CD4-positive, alpha-beta memory T cell (primary cell): ENCODE results near the gene ZDHHC20. TPM values are rescaled to one million over a fixed set of nuclear protein-coding genes. Genes with fewer than 3 reads are reported as not detected.

Source experiments
- CTCF ChIA-PET: fragments of 350-600 bp; sonication (Branson Sonifier 250); formaldehyde crosslinking; loops from one replicate; lab custom pipeline; 2021; ENCODE audit warnings: inconsistent platforms; ENCODE audit not compliant: partially characterized antibody; lab: Charles Lee
- POLR2A ChIA-PET: fragments of 350-600 bp; sonication (Branson Sonifier 250); formaldehyde crosslinking; loops from one replicate; lab custom pipeline; 2021; ENCODE audit not compliant: partially characterized antibody; lab: Charles Lee
- DNase-seq, 5 donors: peaks; one replicate each; pipeline versions ENCODE4 v3.0.0 to v3.0.0-alpha.2; 2020 to 2022; ENCODE audit warnings: mixed read lengths in 1 of 5
- H3K27ac ChIP-seq: one replicate; pipeline ENCODE4 v1.7.0; 2013; ENCODE audit warnings: low read depth, low read length
- H3K27me3 ChIP-seq: 2 replicates; pipeline ENCODE4 v1.7.0; 2013; ENCODE audit warnings: mild to moderate bottlenecking, low read length, moderate library complexity; ENCODE audit not compliant: insufficient read depth
- H3K36me3 ChIP-seq: 2 replicates; pipeline ENCODE4 v1.7.0; 2013; ENCODE audit warnings: mild to moderate bottlenecking, low read length, moderate library complexity; ENCODE audit not compliant: insufficient read depth
- H3K4me1 ChIP-seq: 2 replicates; pipeline ENCODE4 v1.7.0; 2013; ENCODE audit warnings: mild to moderate bottlenecking, low read length, moderate library complexity; ENCODE audit not compliant: insufficient read depth
- H3K4me3 ChIP-seq, 2 donors: one replicate each; pipeline ENCODE4 v1.7.0; 2013; ENCODE audit warnings: low read length in 2 of 2, mild to moderate bottlenecking in 1 of 2
- H3K9me3 ChIP-seq, 2 donors: one replicate each; pipeline ENCODE4 v1.7.0; 2013; ENCODE audit warnings: low read length in 2 of 2, control low read depth in 1 of 2; ENCODE audit not compliant: control insufficient read depth in 1 of 2
- H3K27ac Mint-ChIP-seq, 7 donors: one replicate each; pipeline ENCODE4 v1.8.0; 2020 to 2021; ENCODE audit warnings: mixed read lengths in 7 of 7, mild to moderate bottlenecking in 6 of 7, inconsistent platforms in 3 of 7, moderate library complexity in 3 of 7
- H3K27me3 Mint-ChIP-seq, 2 donors: one replicate each; pipeline ENCODE4 v1.8.0; 2020 to 2021; ENCODE audit warnings: mixed read lengths in 2 of 2
- H3K36me3 Mint-ChIP-seq, 2 donors: one replicate each; pipeline ENCODE4 v1.8.0; 2020 to 2021; ENCODE audit warnings: mixed read lengths in 2 of 2, inconsistent platforms in 1 of 2, mild to moderate bottlenecking in 1 of 2
- H3K4me1 Mint-ChIP-seq, 4 donors: one replicate each; pipeline ENCODE4 v1.8.0; 2020 to 2021; ENCODE audit warnings: mixed read lengths in 4 of 4, mild to moderate bottlenecking in 1 of 4
- H3K4me3 Mint-ChIP-seq, 8 donors: one replicate each; pipeline ENCODE4 v1.8.0; 2020 to 2021; ENCODE audit warnings: mixed read lengths in 8 of 8, mild to moderate bottlenecking in 7 of 8, moderate library complexity in 6 of 8, inconsistent platforms in 3 of 8
- H3K9me3 Mint-ChIP-seq, 8 donors: one replicate each; pipeline ENCODE4 v1.8.0; 2020 to 2021; ENCODE audit warnings: mixed read lengths in 8 of 8, mild to moderate bottlenecking in 5 of 8, inconsistent platforms in 3 of 8, moderate library complexity in 1 of 8
- intact Hi-C: fragments of 100-400 bp; cut with micrococcal nuclease; formaldehyde crosslinking; loops from one replicate; pipeline ENCODE4 v1.15.1; 2023
- polyA plus RNA-seq, 2 donors: library from polyadenylated mRNA; unstranded; fragments of 300-500 nt; fragmentation: Illumina TruSeq; gene quantifications; one replicate each; pipeline ENCODE4 v1.2.3, GENCODE V29; 2021
- total RNA-seq, 2 experiments: library from RNA; stranded (reverse); gene quantifications; one replicate each; pipeline ENCODE4 v1.2.3, GENCODE V29; 2021

ZDHHC20 gene
- total and polyA plus RNA-seq, 4 experiments from 2014 or later, result 29.4 to 72.3 (median 51.8) TPM

DNA sequence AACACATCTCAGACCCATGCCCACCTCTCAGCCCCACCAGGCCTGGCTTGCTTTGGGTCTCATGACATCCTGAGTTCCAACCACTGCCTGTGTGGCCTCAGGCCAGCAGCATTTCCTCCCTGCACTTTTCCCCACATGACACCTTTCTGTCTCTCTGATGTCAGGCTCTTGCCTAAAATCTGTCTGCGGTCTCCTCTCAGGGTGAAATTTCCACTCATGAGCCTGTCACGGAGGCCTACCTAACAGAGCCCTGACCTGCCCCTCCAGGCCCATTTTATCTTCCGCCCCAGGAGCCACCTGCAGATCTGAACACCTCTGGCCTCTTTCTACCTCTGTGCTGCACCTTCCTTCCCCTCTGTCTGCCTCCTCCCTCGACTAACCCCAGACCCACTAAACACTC lies 93.5 kb downstream of the ZDHHC20 start:
- Histone ChIP-seq H3K4me3 (no peak overlapping the region), H3K27me3 (no peaks in the 10 kb centered on the region), H3K27ac (no peak overlapping the region), H3K36me3 (no peaks in the 10 kb centered on the region), H3K4me1 (peaks cover 7% of the 10 kb centered on the region), H3K9me3 (no peaks in the 10 kb centered on the region)
- intact Hi-C loops, result no loop called here
- Mint-ChIP-seq H3K4me3 (peak overlapping the region in 2 of 8 donors; percentile 28 to 45), H3K36me3 (no peaks in the 10 kb centered on the region), H3K9me3 (peaks cover 0 to 4% (median 0%) of the 10 kb centered on the region in 8 donors), H3K4me1 (peaks cover 7 to 13% (median 10%) of the 10 kb centered on the region in 4 donors), H3K27me3 (no peaks in the 10 kb centered on the region), H3K27ac (peak overlapping the region in 6 of 7 donors; percentile 13 to 92 (median 32))
- CTCF ChIA-PET, result no interaction called here
- POLR2A ChIA-PET, result no interaction called here
- peak in 3 of 5 donors; percentile 4 to 24 (median 6) for DNase-seq

DNA sequence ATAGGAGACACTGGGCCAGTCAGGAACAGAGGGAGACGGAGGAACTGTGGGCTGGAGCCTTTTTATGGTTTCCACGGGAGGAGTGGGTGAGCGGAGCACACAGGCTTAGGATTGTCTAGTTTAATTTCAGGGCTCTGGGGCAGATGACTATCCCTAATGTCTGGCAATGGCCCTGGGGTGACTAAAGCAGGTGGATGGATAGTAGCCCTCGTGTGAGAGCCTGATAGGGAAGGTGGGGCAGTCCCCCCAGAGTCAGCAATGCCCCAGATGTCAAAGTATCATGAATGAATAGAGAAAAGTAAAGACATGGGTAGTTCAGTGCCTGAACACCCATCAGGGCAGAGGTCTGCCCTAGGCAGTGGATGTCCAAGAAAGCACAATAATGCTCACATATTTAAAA lies 94.2 kb downstream of the ZDHHC20 start:
- ChIA-PET POLR2A (no interaction called here), CTCF (no interaction called here)
- no peaks in the 10 kb centered on the region for H3K27me3 ChIP-seq
- no peak overlapping the region for H3K27ac ChIP-seq
- no peak overlapping the region for H3K4me3 ChIP-seq
- no peaks in the 10 kb centered on the region for H3K9me3 ChIP-seq
- Mint-ChIP-seq H3K27me3 (no peaks in the 10 kb centered on the region), H3K27ac (no peak overlapping the region), H3K36me3 (no peaks in the 10 kb centered on the region), H3K9me3 (peaks cover 0 to 4% (median 0%) of the 10 kb centered on the region in 8 donors), H3K4me1 (peaks cover 7 to 13% (median 10%) of the 10 kb centered on the region in 4 donors), H3K4me3 (no peak overlapping the region)
- H3K36me3 ChIP-seq, result no peaks in the 10 kb centered on the region
- peaks cover 7% of the 10 kb centered on the region for H3K4me1 ChIP-seq
- no peak for DNase-seq
- intact Hi-C loops, result no loop called here

DNA sequence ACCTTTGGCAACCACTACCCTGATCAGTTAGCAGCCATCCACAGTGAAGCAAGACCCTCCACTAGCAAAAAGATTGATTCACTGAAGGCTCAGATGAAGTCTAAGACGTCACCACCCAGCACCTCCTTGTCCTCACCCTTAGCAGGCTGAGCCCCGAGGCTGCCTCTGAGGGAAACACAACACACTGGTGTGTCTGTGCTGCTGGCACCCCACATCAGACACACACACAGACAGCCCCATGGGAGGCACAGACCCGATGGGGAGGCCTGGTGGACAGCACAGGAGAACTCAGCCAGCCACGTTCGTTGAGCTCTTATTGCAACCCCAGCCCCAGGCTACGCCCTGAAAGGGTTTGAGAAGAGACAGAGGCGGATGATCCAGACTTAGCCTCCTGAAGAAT lies 94.7 kb downstream of the ZDHHC20 start:
- H3K9me3 ChIP-seq, result no peaks in the 10 kb centered on the region
- H3K27me3 ChIP-seq, result no peaks in the 10 kb centered on the region
- POLR2A ChIA-PET, result no interaction called here
- CTCF ChIA-PET, result no interaction called here
- H3K9me3 Mint-ChIP-seq, result peaks cover 0 to 4% (median 0%) of the 10 kb centered on the region in 8 donors
- peaks cover 7% of the 10 kb centered on the region for H3K4me1 ChIP-seq
- no peaks in the 10 kb centered on the region for H3K27me3 Mint-ChIP-seq
- H3K4me3 ChIP-seq, result no peak overlapping the region
- peaks cover 7 to 13% (median 10%) of the 10 kb centered on the region in 4 donors for H3K4me1 Mint-ChIP-seq
- intact Hi-C loops, result no loop called here
- H3K36me3 ChIP-seq, result no peaks in the 10 kb centered on the region
- no peak for DNase-seq
- H3K27ac ChIP-seq, result no peak overlapping the region
- no peak overlapping the region for H3K27ac Mint-ChIP-seq
- H3K36me3 Mint-ChIP-seq, result no peaks in the 10 kb centered on the region
- H3K4me3 Mint-ChIP-seq, result no peak overlapping the region

DNA sequence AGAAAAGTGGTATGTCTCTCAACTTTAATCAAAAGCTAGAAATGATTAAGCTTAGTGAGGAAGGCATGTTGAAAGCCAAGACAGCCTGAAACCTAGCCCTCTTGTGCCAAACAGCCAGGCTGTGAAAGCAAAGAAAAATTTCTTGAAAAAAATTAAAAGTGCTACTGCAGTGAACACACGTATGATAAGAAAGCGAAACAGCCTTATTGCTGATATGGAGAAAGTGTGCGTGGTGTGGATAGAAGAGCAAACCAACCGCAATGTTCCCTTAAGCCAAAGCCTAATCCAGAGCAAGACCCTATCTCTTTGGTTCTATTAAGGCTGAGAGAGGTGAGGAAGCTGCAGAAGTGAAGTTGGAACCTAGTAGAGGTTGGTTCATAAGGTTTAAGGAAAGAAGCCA lies 96.4 kb downstream of the ZDHHC20 start:
- POLR2A ChIA-PET, result no interaction called here
- Mint-ChIP-seq H3K4me3 (no peak overlapping the region), H3K27me3 (no peaks in the 10 kb centered on the region), H3K27ac (no peak overlapping the region), H3K9me3 (peaks cover 0 to 4% (median 0%) of the 10 kb centered on the region in 8 donors), H3K36me3 (peaks cover 0 to 2% of the 10 kb centered on the region in 2 donors), H3K4me1 (peaks cover 7 to 13% (median 10%) of the 10 kb centered on the region in 4 donors)
- Histone ChIP-seq H3K27me3 (no peaks in the 10 kb centered on the region), H3K4me1 (peaks cover 7% of the 10 kb centered on the region), H3K4me3 (no peak overlapping the region), H3K9me3 (no peaks in the 10 kb centered on the region), H3K36me3 (no peaks in the 10 kb centered on the region), H3K27ac (no peak overlapping the region)
- intact Hi-C loops, result no loop called here
- CTCF ChIA-PET, result no interaction called here
- DNase-seq, result no peak

DNA sequence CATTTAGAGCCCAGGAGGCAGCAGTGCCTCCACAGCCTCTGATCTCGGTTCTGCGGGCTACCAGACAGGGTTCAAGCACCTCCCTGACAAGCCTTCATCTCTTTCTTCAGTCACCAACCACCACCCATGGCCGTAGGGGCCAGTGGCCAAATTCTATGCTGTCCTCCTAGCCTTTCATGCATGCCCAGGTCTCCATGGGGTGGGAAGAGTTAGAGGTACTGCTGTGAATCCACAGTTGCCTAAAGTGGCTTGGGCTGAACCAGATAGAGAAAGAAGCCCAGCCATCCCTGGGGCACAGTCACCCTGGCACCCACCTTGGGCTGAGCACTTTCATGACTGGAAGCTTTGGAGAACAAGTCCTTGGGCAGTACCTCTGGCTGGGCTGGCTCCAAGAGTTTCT lies 97.4 kb downstream of the ZDHHC20 start:
- ChIA-PET POLR2A (no interaction called here), CTCF (interaction anchor here (0.6 kb wide), 1 partner anchor 741 kb away, joined by 4 read pairs; no protein-coding TSS in a partner anchor)
- peaks cover 7% of the 10 kb centered on the region for H3K4me1 ChIP-seq
- H3K36me3 Mint-ChIP-seq, result peaks cover 0 to 5% of the 10 kb centered on the region in 2 donors
- H3K27me3 Mint-ChIP-seq, result no peaks in the 10 kb centered on the region
- no peak overlapping the region for H3K4me3 ChIP-seq
- H3K27ac ChIP-seq, result no peak overlapping the region
- intact Hi-C loops, result no loop called here
- peaks cover 0 to 4% (median 0%) of the 10 kb centered on the region in 8 donors for H3K9me3 Mint-ChIP-seq
- no peak for DNase-seq
- H3K4me1 Mint-ChIP-seq, result peaks cover 7 to 13% (median 10%) of the 10 kb centered on the region in 4 donors
- no peaks in the 10 kb centered on the region for H3K27me3 ChIP-seq
- H3K27ac Mint-ChIP-seq, result no peak overlapping the region
- H3K9me3 ChIP-seq, result no peaks in the 10 kb centered on the region
- H3K36me3 ChIP-seq, result no peaks in the 10 kb centered on the region
- no peak overlapping the region for H3K4me3 Mint-ChIP-seq

DNA sequence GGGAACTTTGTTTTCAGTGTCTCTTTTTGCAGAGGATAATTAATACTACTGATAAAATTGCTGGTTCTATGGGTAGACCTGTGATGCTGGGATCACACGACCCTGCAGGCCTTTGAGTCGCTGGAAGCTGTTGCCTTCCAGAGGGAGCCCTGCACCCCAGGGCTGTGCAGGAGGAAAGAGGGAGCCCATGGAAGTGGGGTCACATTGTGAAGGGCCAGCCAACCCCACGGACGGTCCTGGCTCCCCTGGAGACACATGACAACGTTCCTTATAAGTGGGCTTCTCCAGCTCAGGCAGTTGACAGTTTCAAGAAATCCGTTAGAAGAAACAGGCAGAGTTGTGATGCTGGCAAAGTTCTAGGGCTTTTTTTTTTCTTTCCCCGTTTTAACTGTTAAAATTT lies 98.0 kb downstream of the ZDHHC20 start:
- Mint-ChIP-seq H3K4me1 (peaks cover 7 to 12% (median 9%) of the 10 kb centered on the region in 4 donors), H3K9me3 (peaks cover 0 to 4% (median 0%) of the 10 kb centered on the region in 8 donors), H3K27ac (no peak overlapping the region), H3K36me3 (peaks cover 0 to 5% of the 10 kb centered on the region in 2 donors), H3K27me3 (no peaks in the 10 kb centered on the region), H3K4me3 (no peak overlapping the region)
- POLR2A ChIA-PET, result no interaction called here
- no peak overlapping the region for H3K27ac ChIP-seq
- no peak overlapping the region for H3K4me3 ChIP-seq
- no peak for DNase-seq
- no peaks in the 10 kb centered on the region for H3K36me3 ChIP-seq
- CTCF ChIA-PET, result no interaction called here
- peaks cover 7% of the 10 kb centered on the region for H3K4me1 ChIP-seq
- intact Hi-C loops, result no loop called here
- no peaks in the 10 kb centered on the region for H3K9me3 ChIP-seq
- H3K27me3 ChIP-seq, result no peaks in the 10 kb centered on the region

DNA sequence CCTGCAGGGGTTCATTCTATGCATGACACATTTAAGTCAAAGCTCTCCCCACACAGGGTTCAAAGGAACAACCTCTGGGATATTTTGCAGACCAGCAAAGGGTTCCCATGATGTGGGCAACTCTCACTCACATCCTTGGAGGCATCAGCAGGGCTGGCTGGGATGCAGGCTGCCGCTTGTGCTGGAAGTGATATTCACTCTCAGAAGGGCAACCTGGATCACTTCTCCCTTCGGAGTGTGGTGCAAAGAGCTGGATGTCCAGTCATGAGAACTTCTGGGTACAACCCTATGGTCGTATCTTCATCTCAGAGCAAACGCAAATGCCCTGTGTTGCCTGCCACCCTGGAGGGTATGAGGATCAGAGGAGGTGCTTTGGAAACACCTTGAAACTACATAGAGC lies 98.6 kb downstream of the ZDHHC20 start:
- ChIA-PET CTCF (no interaction called here), POLR2A (no interaction called here)
- peaks cover 2 to 6% (median 3%) of the 10 kb centered on the region in 4 donors for H3K4me1 Mint-ChIP-seq
- no peaks in the 10 kb centered on the region for H3K27me3 Mint-ChIP-seq
- Histone ChIP-seq H3K9me3 (no peaks in the 10 kb centered on the region), H3K36me3 (no peaks in the 10 kb centered on the region), H3K4me1 (peaks cover 1% of the 10 kb centered on the region), H3K27ac (no peak overlapping the region), H3K27me3 (no peaks in the 10 kb centered on the region), H3K4me3 (no peak overlapping the region)
- H3K27ac Mint-ChIP-seq, result no peak overlapping the region
- no peak overlapping the region for H3K4me3 Mint-ChIP-seq
- intact Hi-C loops, result no loop called here
- peaks cover 0 to 4% (median 0%) of the 10 kb centered on the region in 8 donors for H3K9me3 Mint-ChIP-seq
- DNase-seq, result no peak
- peaks cover 0 to 5% of the 10 kb centered on the region in 2 donors for H3K36me3 Mint-ChIP-seq
